Activated CD4-positive, alpha-beta T cell treated with anti-CD3 and anti-CD28 coated beads, Interleukin-2, amount 10 ng/mL, durations not matched to agents 7 days and 5 days (primary cell): ENCODE results near the gene RSPO3. TPM values are rescaled to one million over a fixed set of nuclear protein-coding genes. Genes with fewer than 3 reads are reported as not detected.

Source experiments
- CTCF ChIA-PET: fragments of 350-600 bp; sonication (Branson Sonifier 250); formaldehyde crosslinking; loops from one replicate; lab custom pipeline; 2021; ENCODE audit warnings: antibody characterized with exemption; lab: Charles Lee
- POLR2A ChIA-PET: fragments of 350-600 bp; sonication (Branson Sonifier 250); formaldehyde crosslinking; loops from one replicate; lab custom pipeline; 2021; ENCODE audit warnings: antibody characterized with exemption; lab: Charles Lee
- DNase-seq: peaks from one replicate; pipeline ENCODE4 v3.0.0-alpha.2; 2020
- H3K27ac Mint-ChIP-seq: one replicate; pipeline ENCODE4 v1.8.0; 2021; ENCODE audit warnings: mild to moderate bottlenecking, moderate library complexity, mixed read lengths
- H3K27me3 Mint-ChIP-seq: one replicate; pipeline ENCODE4 v1.8.0; 2021; ENCODE audit warnings: mixed read lengths
- H3K36me3 Mint-ChIP-seq: one replicate; pipeline ENCODE4 v1.8.0; 2021; ENCODE audit warnings: low read depth, mixed read lengths
- H3K4me1 Mint-ChIP-seq: one replicate; pipeline ENCODE4 v1.8.0; 2021; ENCODE audit warnings: mixed read lengths
- H3K4me3 Mint-ChIP-seq: one replicate; pipeline ENCODE4 v1.8.0; 2021; ENCODE audit warnings: mild to moderate bottlenecking, moderate library complexity, mixed read lengths
- H3K9me3 Mint-ChIP-seq: one replicate; pipeline ENCODE4 v1.8.0; 2021; ENCODE audit warnings: mixed read lengths
- total RNA-seq, 2 experiments: library from RNA; stranded (reverse); gene quantifications; one replicate each; pipeline ENCODE4 v1.2.3, GENCODE V29; 2021

RSPO3 gene, protein sequence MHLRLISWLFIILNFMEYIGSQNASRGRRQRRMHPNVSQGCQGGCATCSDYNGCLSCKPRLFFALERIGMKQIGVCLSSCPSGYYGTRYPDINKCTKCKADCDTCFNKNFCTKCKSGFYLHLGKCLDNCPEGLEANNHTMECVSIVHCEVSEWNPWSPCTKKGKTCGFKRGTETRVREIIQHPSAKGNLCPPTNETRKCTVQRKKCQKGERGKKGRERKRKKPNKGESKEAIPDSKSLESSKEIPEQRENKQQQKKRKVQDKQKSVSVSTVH
- not detected for total RNA-seq

DNA sequence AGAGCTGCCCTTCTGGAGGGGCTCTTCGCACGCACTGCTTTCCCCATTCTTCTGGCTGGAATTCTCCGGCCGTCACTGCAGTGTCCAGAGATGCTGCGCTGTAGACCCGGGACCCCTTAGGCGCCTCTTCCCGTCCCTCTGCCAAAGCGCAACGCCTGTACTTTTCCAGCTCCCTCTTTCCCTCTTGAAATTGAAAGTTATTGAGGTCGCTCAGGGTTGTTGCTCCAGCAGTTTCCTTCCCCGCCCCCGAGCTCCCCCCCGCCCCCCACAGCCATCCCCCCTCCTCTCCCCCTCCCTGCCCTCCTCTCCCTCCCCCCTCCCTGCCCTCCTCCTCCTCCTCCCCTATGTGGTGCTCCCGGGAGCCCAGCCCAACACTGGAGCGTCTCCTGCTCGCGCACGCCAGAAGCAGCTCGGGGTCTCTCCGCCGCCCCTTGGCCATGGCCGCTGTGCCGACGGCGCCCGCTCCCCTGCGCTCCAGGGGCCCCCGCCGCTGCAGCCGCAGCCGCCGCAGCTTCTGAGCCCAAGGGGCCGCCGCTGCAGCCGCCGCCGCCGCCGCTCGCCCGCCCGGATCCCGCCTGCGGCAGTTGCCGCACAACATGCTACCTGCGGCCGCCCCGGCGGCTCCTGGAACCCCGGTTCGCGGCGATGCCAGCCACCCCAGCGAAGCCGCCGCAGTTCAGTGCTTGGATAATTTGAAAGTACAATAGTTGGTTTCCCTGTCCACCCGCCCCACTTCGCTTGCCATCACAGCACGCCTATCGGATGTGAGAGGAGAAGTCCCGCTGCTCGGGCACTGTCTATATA lies at the start of gene RSPO3:
RSPO3 (plus strand) TSS at position 374 of the 804 bp plus-strand sequence. CDS start 522 bp downstream, outside the sequence.
- Mint-ChIP-seq H3K36me3 (no peaks in the 10 kb centered on the region), H3K27ac (no peak within 1 kb of the TSS), H3K4me1 (peaks cover 17% of the 10 kb centered on the region), H3K4me3 (peak within 1 kb of the TSS; percentile 68), H3K27me3 (peaks cover 71% of the 10 kb centered on the region), H3K9me3 (no peaks in the 10 kb centered on the region)
- CTCF ChIA-PET: interaction anchor here (1.6 kb wide), 1 partner anchor 18 kb away, joined by 6 read pairs; no protein-coding TSS in a partner anchor
- no peak for DNase-seq
- POLR2A ChIA-PET: no interaction called here

DNA sequence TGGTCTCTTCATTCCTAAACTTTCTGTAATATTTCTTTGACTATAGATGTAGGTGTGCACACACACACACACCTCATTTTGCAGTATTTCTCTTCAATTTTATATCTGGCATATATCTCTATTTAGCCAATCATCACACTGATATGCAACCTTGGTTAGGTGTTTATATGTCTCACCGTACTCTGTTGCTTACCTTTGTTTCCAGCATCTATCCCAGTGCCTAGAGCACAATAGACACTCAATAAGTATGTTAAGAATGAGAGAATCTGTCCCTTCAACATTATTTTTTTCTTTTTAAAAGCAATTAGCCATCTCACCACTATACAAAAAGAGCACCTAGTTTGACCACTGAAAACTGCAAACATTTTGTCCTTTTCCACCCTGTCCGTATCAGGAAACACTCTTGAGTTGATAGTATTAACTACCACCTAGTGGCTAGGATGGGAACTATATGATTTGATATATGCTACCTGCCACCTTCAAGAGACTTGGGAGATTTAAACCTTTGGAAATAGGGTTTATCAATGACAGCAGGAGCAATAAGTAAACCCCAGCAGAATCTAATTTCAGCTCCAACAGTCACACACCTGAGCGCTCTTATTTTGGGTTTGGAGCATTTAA lies 48.7 kb upstream of the RSPO3 start:
- no peak for DNase-seq
- Mint-ChIP-seq H3K36me3 (no peaks in the 10 kb centered on the region), H3K4me3 (no peak overlapping the region), H3K27me3 (peaks cover 2% of the 10 kb centered on the region), H3K27ac (no peak overlapping the region), H3K4me1 (no peaks in the 10 kb centered on the region), H3K9me3 (no peaks in the 10 kb centered on the region)
- ChIA-PET POLR2A (no interaction called here), CTCF (no interaction called here)

DNA sequence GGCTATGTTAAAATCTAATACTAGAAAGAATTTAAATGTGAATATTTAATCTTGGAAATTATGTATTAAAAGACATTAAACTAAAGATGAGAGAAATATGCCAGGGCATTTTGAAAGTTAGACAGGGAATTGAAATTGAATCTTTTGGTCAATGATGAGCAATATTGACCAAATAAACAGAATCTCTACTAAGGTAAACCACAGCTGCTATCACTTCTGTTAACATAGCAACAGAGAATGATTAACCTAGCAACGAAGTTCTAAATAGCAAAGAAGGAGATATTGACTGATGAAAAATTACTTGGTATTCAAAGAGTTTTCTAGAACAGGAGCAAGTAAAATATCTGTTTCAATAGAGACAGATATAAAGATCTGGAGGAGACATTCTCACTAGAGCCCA lies 45.2 kb upstream of the RSPO3 start:
- Mint-ChIP-seq H3K9me3 (no peaks in the 10 kb centered on the region), H3K4me3 (no peak overlapping the region), H3K27ac (no peak overlapping the region), H3K27me3 (peaks cover 2% of the 10 kb centered on the region), H3K4me1 (no peaks in the 10 kb centered on the region), H3K36me3 (no peaks in the 10 kb centered on the region)
- no peak for DNase-seq
- CTCF ChIA-PET: no interaction called here
- POLR2A ChIA-PET: no interaction called here

DNA sequence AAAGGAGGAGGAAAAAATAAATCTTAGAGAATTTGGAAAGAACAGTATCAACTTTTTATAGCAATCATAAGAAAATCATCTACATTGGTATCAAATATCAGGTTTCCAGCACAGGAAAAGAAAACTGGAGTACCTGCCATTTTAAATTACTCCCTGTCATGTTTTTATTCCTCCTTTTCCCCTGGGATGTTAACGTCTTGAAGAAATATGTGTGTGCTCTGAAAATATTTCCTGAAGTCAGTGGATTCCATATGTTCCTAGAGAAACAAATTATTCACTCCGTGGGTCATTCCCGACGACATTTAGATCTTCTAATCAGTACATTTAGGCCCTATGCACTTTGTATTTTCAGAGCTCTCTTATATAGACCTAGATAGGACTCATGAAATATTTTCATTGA lies 42.0 kb upstream of the RSPO3 start:
- ChIA-PET CTCF (no interaction called here), POLR2A (no interaction called here)
- H3K27me3 Mint-ChIP-seq: peaks cover 2% of the 10 kb centered on the region
- no peak overlapping the region for H3K27ac Mint-ChIP-seq
- H3K9me3 Mint-ChIP-seq: no peaks in the 10 kb centered on the region
- H3K36me3 Mint-ChIP-seq: no peaks in the 10 kb centered on the region
- no peaks in the 10 kb centered on the region for H3K4me1 Mint-ChIP-seq
- DNase-seq: no peak
- no peak overlapping the region for H3K4me3 Mint-ChIP-seq

DNA sequence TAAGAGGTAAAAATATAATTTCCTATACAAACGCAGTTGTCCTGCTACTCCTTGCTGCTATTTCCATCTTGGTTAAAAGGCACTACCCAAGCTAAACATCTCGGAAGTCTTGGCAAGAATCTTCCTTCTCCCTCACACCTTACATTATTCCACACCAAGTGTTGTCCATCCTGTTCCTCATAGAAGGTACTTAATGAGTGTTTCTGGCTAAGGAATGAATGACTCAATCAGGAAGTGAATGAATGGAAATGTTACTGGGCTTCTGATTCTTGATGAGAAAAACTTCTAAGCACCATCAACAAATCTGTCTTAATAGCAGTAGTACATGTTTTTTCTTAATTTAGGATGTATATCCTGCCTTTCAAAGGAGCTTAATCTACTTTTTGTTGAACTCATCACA lies 40.6 kb upstream of the RSPO3 start:
- H3K4me3 Mint-ChIP-seq: no peak overlapping the region
- no peaks in the 10 kb centered on the region for H3K36me3 Mint-ChIP-seq
- DNase-seq: no peak
- ChIA-PET CTCF (no interaction called here), POLR2A (no interaction called here)
- peaks cover 2% of the 10 kb centered on the region for H3K27me3 Mint-ChIP-seq
- no peaks in the 10 kb centered on the region for H3K4me1 Mint-ChIP-seq
- no peaks in the 10 kb centered on the region for H3K9me3 Mint-ChIP-seq
- H3K27ac Mint-ChIP-seq: no peak overlapping the region

DNA sequence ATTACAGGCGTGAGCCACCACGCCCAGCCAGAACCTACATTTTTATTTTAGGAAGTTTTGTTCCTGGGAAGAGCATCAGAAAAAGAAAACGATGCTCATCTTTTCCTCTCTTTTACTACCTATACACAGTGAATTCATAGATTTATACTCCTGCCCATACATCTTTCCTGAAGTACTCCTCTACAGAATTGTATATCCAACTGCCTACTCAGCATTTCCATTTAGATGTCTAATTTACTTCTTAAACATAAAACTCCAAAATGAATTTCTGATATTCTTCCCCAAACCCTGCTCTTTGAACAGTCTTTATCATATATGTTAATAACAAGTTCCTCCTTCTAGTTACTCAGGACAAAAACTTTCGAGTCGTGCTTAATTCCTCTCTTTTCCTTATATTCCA lies 39.8 kb upstream of the RSPO3 start:
- Mint-ChIP-seq H3K4me3 (no peak overlapping the region), H3K4me1 (no peaks in the 10 kb centered on the region), H3K27ac (no peak overlapping the region), H3K27me3 (peaks cover under 1% of the 10 kb centered on the region), H3K9me3 (no peaks in the 10 kb centered on the region), H3K36me3 (no peaks in the 10 kb centered on the region)
- ChIA-PET POLR2A (no interaction called here), CTCF (no interaction called here)
- DNase-seq: no peak

DNA sequence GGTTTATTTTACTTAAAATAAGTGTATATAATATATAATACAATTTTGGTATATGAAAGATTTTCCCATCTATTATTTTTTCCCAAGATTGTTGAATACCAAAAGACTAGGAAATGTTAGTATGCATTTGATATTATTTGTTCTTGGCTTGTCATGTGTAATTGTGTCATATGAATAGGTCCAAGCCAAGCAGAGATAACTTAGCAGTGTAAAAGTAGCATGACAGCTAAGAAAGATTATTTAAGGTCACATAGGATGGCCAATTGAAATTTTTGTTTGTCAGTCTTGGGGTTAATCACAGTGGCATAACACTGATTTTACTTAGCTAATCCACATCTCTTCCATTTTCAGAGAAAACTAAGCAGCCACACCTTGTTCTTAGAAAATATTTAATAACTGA lies 38.8 kb upstream of the RSPO3 start:
- CTCF ChIA-PET: no interaction called here

DNA sequence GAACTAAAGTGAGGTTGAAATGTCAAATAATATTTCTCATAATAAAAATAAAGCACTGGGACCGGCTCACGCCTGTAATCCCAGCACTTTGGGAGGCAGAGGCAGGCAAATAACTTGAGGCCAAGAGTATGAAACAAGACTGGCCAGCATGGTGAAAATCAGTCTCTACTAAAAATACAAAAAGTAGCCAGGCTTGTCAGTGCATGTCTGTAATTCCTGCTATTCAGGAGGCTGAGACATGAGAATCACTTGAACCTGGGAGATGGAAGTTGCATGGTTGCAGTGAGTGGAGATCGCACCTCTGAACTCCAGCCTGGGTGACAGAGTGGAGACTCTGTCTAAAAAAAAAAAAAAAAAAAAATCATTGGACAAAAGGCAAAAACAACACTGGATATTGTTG lies 38.4 kb upstream of the RSPO3 start:
- Mint-ChIP-seq H3K27ac (no peak overlapping the region), H3K4me3 (no peak overlapping the region), H3K36me3 (no peaks in the 10 kb centered on the region), H3K9me3 (no peaks in the 10 kb centered on the region), H3K4me1 (no peaks in the 10 kb centered on the region), H3K27me3 (no peaks in the 10 kb centered on the region)
- no peak for DNase-seq
- CTCF ChIA-PET: no interaction called here
- POLR2A ChIA-PET: no interaction called here

More for the DNA sequence above, 38.8 kb upstream of the RSPO3 start:
- Mint-ChIP-seq H3K9me3 (no peaks in the 10 kb centered on the region), H3K27me3 (no peaks in the 10 kb centered on the region), H3K36me3 (no peaks in the 10 kb centered on the region), H3K27ac (no peak overlapping the region), H3K4me3 (no peak overlapping the region), H3K4me1 (no peaks in the 10 kb centered on the region)
- no peak for DNase-seq
- POLR2A ChIA-PET: no interaction called here

DNA sequence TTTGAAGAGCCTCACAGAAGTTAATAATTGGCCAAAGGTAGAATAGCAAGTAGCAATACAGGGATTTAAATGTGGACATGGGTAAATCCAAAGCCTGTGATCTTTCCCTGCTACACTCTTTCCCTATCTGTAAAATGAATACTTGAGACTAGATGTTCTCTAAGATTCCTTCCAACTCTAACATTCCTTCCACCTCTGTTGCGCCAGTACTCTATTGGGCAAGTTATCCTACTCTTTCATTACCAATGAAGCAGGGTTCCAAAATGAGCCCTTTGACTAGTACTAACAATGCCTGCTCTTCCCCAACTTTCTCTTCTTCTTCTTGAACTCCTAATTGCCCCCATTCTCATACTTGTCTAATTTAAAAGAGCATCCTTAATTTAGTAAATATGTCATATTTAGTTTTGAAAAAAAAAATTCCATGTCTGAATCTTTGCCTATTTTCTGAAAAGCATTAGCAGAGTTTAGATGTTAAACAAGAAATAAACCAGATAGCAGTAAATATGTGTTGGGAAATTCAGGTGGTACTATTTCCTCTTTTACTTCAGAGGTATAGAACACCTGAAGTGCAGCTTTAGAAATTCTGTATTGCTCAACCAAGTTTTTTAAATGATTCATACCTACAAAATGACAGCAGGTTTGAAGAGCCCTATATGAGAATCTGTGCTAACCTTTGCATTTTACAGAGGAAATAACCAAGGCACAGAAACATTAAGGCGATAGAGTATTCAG lies 35.1 kb upstream of the RSPO3 start:
- no peak overlapping the region for H3K27ac Mint-ChIP-seq
- no peak for DNase-seq
- ChIA-PET CTCF (no interaction called here), POLR2A (no interaction called here)
- H3K27me3 Mint-ChIP-seq: no peaks in the 10 kb centered on the region
- H3K9me3 Mint-ChIP-seq: no peaks in the 10 kb centered on the region
- no peak overlapping the region for H3K4me3 Mint-ChIP-seq
- H3K4me1 Mint-ChIP-seq: no peaks in the 10 kb centered on the region
- no peaks in the 10 kb centered on the region for H3K36me3 Mint-ChIP-seq

DNA sequence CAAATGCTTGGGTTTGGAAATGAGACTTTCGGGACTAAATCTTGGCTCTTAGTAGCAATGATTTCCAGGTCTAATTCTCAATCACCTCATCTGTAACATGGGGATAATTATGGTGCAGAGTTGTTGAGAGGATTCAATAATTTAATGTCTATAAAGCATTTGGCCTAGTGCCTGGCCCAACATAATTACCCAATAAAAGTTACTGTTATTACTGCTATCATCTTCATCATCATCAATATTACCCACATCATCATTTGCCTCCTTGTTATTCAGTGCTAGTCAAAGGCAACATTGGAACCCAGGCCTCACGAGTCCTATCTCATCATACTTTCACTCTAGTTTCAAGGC lies 34.5 kb upstream of the RSPO3 start:
- no peak overlapping the region for H3K27ac Mint-ChIP-seq
- no peaks in the 10 kb centered on the region for H3K27me3 Mint-ChIP-seq
- no peaks in the 10 kb centered on the region for H3K9me3 Mint-ChIP-seq
- ChIA-PET POLR2A (no interaction called here), CTCF (no interaction called here)
- H3K4me3 Mint-ChIP-seq: no peak overlapping the region
- H3K4me1 Mint-ChIP-seq: no peaks in the 10 kb centered on the region
- H3K36me3 Mint-ChIP-seq: no peaks in the 10 kb centered on the region
- no peak for DNase-seq

DNA sequence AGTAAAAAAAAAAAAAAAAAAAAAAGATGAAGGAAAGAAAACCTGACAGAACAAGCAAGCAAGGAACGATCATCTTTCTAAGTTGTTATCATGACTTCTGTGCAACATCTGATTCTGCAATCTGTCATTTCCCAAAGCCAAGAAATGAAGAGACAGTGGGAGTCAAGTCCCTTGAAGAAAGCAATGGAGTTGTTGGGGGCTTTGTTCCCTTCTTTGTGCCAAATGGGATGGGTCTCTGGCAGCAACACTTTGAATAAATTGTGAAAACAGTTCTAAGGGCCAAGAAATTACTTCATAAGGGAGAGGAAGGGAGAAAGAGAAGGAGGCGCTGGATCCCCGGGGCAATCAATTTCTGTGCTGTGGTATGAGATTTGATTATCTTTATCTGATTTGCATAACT lies 33.3 kb upstream of the RSPO3 start:
- Mint-ChIP-seq H3K27me3 (no peaks in the 10 kb centered on the region), H3K27ac (no peak overlapping the region), H3K4me3 (no peak overlapping the region), H3K9me3 (no peaks in the 10 kb centered on the region), H3K36me3 (no peaks in the 10 kb centered on the region), H3K4me1 (no peaks in the 10 kb centered on the region)
- CTCF ChIA-PET: no interaction called here
- POLR2A ChIA-PET: no interaction called here
- no peak for DNase-seq

DNA sequence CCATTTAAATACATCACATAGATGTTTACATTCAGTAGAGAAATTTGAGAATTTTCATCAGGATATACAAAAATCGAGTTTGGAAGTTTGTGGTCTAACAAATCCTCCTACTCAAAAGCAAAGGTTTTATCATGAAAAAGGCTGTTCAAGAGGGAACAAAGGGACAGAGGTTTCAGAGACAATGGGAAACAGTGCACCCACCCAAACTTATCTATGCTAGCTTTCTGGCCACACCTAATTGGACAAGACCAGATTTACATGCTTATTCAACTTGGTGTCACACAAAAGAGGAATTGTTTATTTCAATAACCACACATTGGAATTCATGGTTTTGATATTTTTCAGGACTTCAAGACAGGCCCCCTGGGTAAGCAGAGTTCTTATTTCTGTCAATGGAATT lies 28.4 kb upstream of the RSPO3 start:
- H3K27me3 Mint-ChIP-seq: peaks cover 5% of the 10 kb centered on the region
- no peak overlapping the region for H3K27ac Mint-ChIP-seq
- ChIA-PET POLR2A (no interaction called here), CTCF (no interaction called here)
- H3K9me3 Mint-ChIP-seq: no peaks in the 10 kb centered on the region
- H3K36me3 Mint-ChIP-seq: no peaks in the 10 kb centered on the region
- H3K4me3 Mint-ChIP-seq: no peak overlapping the region
- no peaks in the 10 kb centered on the region for H3K4me1 Mint-ChIP-seq
- DNase-seq: no peak

DNA sequence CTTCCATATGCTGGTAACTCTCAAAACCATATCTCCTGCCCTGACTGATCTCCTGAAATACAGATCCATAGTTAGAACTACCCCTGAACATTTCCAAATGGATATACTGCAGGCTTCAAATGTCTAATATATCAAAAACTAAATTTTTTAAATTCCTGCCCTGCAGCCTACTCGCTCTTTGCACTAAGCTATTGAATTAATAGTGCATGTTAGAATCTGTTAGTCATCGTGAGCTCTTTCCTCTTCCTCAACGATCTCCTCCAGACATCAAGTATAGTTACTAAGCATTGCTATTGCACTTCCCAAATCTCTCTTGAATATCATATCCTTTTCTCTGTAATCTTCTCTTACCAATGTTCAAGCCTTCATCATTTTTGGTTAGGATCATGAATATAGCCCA lies 26.0 kb upstream of the RSPO3 start:
- H3K9me3 Mint-ChIP-seq: no peaks in the 10 kb centered on the region
- H3K27ac Mint-ChIP-seq: no peak overlapping the region
- no peak overlapping the region for H3K4me3 Mint-ChIP-seq
- ChIA-PET POLR2A (no interaction called here), CTCF (no interaction called here)
- no peaks in the 10 kb centered on the region for H3K36me3 Mint-ChIP-seq
- DNase-seq: no peak
- H3K4me1 Mint-ChIP-seq: no peaks in the 10 kb centered on the region
- peaks cover 7% of the 10 kb centered on the region for H3K27me3 Mint-ChIP-seq
